ENCODE data around the gene SLC4A3. TPM values are rescaled to one million over a fixed set of nuclear protein-coding genes. Genes with fewer than 3 reads are reported as not detected.

SLC4A3 gene
- total and polyA plus RNA-seq, 2 of the 13 experiments (the other 11 are each of a cell fraction or from before 2014, with no cell fraction given) = 0.18 to 0.95 TPM

DNA sequence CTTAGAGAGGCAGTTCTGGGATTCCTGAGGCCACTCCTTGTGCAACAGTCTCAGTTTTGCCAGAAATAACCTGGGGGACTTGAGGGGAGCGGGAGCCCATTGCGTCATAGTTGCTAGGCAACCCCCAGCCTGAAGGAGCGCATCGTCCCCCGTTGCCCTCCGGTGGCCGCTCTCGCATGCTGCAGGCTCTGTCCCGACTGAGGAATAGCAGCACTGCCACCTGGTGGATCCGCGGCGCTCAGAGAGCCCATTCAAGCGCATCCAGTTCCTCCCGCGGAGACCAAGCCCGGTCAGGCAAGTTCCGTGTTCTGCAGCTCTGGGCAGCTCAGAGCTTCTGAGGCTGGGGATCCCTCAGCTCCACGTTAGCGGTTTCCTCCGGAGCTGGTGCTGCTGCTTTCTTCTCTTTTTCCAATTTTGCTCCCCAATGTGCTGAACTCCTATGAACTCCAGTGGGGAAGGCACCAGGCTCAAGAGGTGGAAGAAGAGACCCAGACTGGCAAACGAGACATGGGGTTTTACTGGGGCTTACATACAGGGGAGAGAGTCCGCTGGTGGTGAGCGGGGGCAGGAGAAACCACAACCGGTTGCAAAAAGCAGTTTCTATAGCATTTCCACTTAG is 15.1 kb downstream of the SLC4A3 start (continued):
- TF ChIP-seq ZNF430 (CRISPR knock-in tag; IDR thresholded peaks at IDR 0.05) (no peak), HDAC1 (CRISPR knock-in tag; IDR thresholded peaks at IDR 0.05) (peak; percentile 85), SSRP1 (CRISPR knock-in tag; IDR thresholded peaks at IDR 0.05) (peak; percentile 86), THAP11 (CRISPR knock-in tag; IDR thresholded peaks at IDR 0.05) (peak; percentile 84), ZNF703 (CRISPR knock-in tag; IDR thresholded peaks at IDR 0.05; ENCODE audit: borderline replicate concordance) (no peak), XRCC5 (optimal IDR thresholded peaks at IDR 0.05; ENCODE audit: low read length) (peak; percentile 99), ZNF101 (CRISPR knock-in tag; IDR thresholded peaks at IDR 0.05; ENCODE audit: borderline replicate concordance, low read depth) (no peak), NFIB (CRISPR knock-in tag; IDR thresholded peaks at IDR 0.05; ENCODE audit: borderline replicate concordance) (no peak), SALL2 (CRISPR knock-in tag; IDR thresholded peaks at IDR 0.05) (peak; percentile 78; the same call in 1 of the 2 replicates), SKI (IDR thresholded peaks at IDR 0.05; ENCODE audit: partially characterized antibody) (peak; percentile 31), MEF2D (CRISPR knock-in tag; IDR thresholded peaks at IDR 0.05) (peak; percentile 69), CBX1 (IDR thresholded peaks at IDR 0.05; ENCODE audit: low read depth) (peak; percentile 72), NFIC (IDR thresholded peaks at IDR 0.05; ENCODE audit: low read length) (no peak), ZNF335 (CRISPR knock-in tag; IDR thresholded peaks at IDR 0.05) (0 out of 2 replicates have a peak, but pooled peaks have one; percentile 47), KAT7 (CRISPR knock-in tag; IDR thresholded peaks at IDR 0.05; ENCODE audit: borderline replicate concordance) (peak; percentile 87; the same call in 1 of the 2 replicates), SUZ12 (IDR thresholded peaks at IDR 0.05; ENCODE audit: low read depth, low read length) (peak; percentile 35; the same call in 1 of the 2 replicates), ARHGAP35 (CRISPR knock-in tag; IDR thresholded peaks at IDR 0.05; ENCODE audit: borderline replicate concordance) (peak; percentile 95), ZNF550 (CRISPR knock-in tag; IDR thresholded peaks at IDR 0.05; ENCODE audit: borderline replicate concordance) (no peak)
- TF ChIP-seq, protein P1, sequence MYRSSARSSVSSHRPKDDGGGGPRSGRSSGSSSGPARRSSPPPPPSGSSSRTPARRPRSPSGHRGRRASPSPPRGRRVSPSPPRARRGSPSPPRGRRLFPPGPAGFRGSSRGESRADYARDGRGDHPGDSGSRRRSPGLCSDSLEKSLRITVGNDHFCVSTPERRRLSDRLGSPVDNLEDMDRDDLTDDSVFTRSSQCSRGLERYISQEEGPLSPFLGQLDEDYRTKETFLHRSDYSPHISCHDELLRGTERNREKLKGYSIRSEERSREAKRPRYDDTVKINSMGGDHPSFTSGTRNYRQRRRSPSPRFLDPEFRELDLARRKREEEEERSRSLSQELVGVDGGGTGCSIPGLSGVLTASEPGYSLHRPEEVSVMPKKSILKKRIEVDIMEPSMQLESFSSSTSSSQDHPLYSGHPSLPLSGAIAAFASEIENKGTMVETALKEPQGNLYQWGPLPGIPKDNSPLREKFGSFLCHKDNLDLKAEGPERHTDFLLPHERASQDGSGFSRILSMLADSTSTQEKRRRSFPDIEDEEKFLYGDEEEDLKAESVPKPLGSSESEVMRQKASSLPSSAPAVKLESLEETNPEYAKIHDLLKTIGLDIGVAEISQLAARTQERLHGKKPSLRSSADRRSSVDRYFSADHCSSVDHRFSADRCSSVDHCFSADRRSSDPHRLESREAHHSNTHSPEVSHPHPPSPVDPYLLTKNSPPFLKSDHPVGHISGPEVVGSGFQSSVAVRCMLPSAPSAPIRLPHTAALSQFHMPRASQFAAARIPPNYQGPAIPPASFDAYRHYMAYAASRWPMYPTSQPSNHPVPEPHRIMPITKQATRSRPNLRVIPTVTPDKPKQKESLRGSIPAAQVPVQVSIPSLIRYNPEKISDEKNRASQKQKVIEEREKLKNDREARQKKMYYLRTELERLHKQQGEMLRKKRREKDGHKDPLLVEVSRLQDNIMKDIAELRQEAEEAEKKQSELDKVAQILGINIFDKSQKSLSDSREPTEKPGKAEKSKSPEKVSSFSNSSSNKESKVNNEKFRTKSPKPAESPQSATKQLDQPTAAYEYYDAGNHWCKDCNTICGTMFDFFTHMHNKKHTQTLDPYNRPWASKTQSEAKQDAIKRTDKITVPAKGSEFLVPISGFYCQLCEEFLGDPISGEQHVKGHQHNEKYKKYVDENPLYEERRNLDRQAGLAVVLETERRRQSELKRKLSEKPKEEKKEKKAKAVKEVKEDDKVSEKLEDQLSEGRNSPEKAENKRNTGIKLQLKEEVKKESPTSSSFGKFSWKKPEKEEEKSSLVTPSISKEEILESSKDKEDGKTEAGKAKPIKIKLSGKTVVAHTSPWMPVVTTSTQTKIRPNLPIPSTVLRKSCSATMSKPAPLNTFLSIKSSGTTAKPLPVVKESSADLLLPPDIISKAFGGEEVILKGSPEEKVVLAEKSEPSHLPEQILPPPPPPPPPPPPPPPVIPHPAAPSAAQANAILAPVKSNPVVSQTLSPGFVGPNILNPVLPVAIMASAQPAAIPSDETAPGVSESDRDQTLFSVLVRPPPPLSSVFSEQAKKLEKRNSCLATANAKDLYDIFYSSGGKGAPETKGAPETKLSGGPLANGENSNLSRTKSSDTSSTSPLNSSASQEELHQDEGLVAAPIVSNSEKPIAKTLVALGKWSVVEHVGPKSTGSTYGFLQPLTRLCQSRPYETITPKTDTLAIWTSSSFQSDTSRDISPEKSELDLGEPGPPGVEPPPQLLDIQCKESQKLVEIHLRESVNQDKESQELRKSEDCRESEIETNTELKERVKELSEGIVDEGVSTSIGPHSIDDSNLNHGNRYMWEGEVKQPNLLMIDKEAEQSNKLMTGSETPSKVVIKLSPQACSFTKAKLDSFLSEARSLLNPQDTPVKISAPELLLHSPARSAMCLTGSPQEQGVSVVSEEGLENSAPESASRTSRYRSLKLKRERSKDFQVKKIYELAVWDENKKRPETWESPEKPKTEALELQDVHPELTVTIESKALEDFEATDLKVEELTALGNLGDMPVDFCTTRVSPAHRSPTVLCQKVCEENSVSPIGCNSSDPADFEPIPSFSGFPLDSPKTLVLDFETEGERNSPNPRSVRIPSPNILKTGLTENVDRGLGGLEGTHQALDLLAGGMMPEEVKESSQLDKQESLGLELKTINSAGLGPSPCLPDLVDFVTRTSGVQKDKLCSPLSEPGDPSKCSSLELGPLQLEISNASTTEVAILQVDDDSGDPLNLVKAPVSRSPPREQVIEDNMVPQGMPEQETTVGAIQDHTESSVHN (CRISPR knock-in tag; IDR thresholded peaks at IDR 0.05) = no peak
- TF ChIP-seq, protein P2, sequence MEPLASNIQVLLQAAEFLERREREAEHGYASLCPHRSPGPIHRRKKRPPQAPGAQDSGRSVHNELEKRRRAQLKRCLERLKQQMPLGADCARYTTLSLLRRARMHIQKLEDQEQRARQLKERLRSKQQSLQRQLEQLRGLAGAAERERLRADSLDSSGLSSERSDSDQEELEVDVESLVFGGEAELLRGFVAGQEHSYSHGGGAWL (CRISPR knock-in tag; IDR thresholded peaks at IDR 0.05) = peak; percentile 83; the same call in 1 of the 2 replicates
